HG03565 (cell line): ENCODE measurements around the gene SYNGAP1.
"Not testable (repeated sequence)": the region's sequence is repeated elsewhere in the genome, so short reads cannot be mapped to it uniquely, and the experiment has no call there.

Source experiments
- ATAC-seq: cut with Tn5 transposase; IDR thresholded peaks from one replicate; pipeline ENCODE4 v1.9.1; 2021; ENCODE audit warnings: mild to moderate bottlenecking, moderate library complexity; ENCODE audit not compliant: unreplicated experiment

SYNGAP1 gene

GRCh38 chr6:33466075-33466735, 46.3 kb downstream of the SYNGAP1 start:
- no peak for ATAC-seq

GRCh38 chr6:33467091-33467490, 47.2 kb downstream of the SYNGAP1 start:
- ATAC-seq = no peak

- ATAC-seq = no peak
Measured at GRCh38 chr6:33469661-33470060, 49.8 kb downstream of the SYNGAP1 start.

- ATAC-seq = no peak
Measured at GRCh38 chr6:33477864-33478263, 58.0 kb downstream of the SYNGAP1 start.

GRCh38 chr6:33481192-33481591, 61.3 kb downstream of the SYNGAP1 start:
- no peak for ATAC-seq

- not testable (repeated sequence) for ATAC-seq
Measured at GRCh38 chr6:33482620-33483019, 62.8 kb downstream of the SYNGAP1 start.

- ATAC-seq = no peak
Measured at GRCh38 chr6:33483678-33484077, 63.8 kb downstream of the SYNGAP1 start.

- ATAC-seq = not testable (repeated sequence)
Measured at GRCh38 chr6:33484673-33485262, 64.9 kb downstream of the SYNGAP1 start.

GRCh38 chr6:33485680-33486079, 65.8 kb downstream of the SYNGAP1 start:
- ATAC-seq = not testable (repeated sequence)

GRCh38 chr6:33488339-33488738, 68.5 kb downstream of the SYNGAP1 start:
- ATAC-seq = no peak

- no peak for ATAC-seq
Measured at GRCh38 chr6:33490198-33490597, 70.3 kb downstream of the SYNGAP1 start.

GRCh38 chr6:33490621-33491020, 70.8 kb downstream of the SYNGAP1 start:
- ATAC-seq = no peak

- no peak for ATAC-seq
Measured at GRCh38 chr6:33492093-33492492, 72.2 kb downstream of the SYNGAP1 start.

GRCh38 chr6:33497157-33497556, 77.3 kb downstream of the SYNGAP1 start:
- ATAC-seq = no peak

- ATAC-seq = no peak
Measured at GRCh38 chr6:33502486-33502885, 82.6 kb downstream of the SYNGAP1 start.

GRCh38 chr6:33504486-33504885, 84.6 kb downstream of the SYNGAP1 start:
- no peak for ATAC-seq
